Smooth muscle cell (in vitro differentiated cells): ENCODE results near the gene SLMAP. TPM values are rescaled to one million over a fixed set of nuclear protein-coding genes. Genes with fewer than 3 reads are reported as not detected.
A peak's percentile ranks its signal among the peaks of the same experiment; 100 is the strongest.

Experiments
- DNase-seq: peaks from one replicate; lab custom pipeline; 2025; ENCODE audit not compliant: unreplicated experiment; lab: John Stamatoyannopoulos, UW
- H2AFZ ChIP-seq: fragments of 200-600 bp; sonication (generic); 2 replicates; pipeline ENCODE4 v1.6.0; 2016; ENCODE audit warnings: antibody characterized with exemption, low read depth, mild to moderate bottlenecking
- H3F3A ChIP-seq: fragments of 200-600 bp; sonication (generic); 2 replicates; pipeline ENCODE4 v1.6.0; 2017; ENCODE audit warnings: antibody characterized with exemption, low read depth
- H3K27ac ChIP-seq: fragments of 200-600 bp; sonication (generic); 2 replicates; pipeline ENCODE4 v1.5.1; 2016; ENCODE audit warnings: low read depth, mild to moderate bottlenecking
- H3K27me3 ChIP-seq: fragments of 200-600 bp; sonication (generic); 2 replicates; pipeline ENCODE4 v1.6.1; 2016; ENCODE audit warnings: low read depth, mild to moderate bottlenecking
- H3K36me3 ChIP-seq: fragments of 200-600 bp; sonication (generic); 2 replicates; pipeline ENCODE4 v1.5.1; 2016; ENCODE audit warnings: low read depth
- H3K4me1 ChIP-seq: fragments of 200-600 bp; sonication (generic); 2 replicates; pipeline ENCODE4 v1.5.1; 2016; ENCODE audit warnings: low read depth
- H3K4me2 ChIP-seq: fragments of 200-600 bp; sonication (generic); 2 replicates; pipeline ENCODE4 v1.6.0; 2016; ENCODE audit warnings: mild to moderate bottlenecking
- H3K4me3 ChIP-seq: fragments of 200-600 bp; sonication (generic); 2 replicates; pipeline ENCODE4 v1.5.1; 2016; ENCODE audit warnings: mild to moderate bottlenecking
- H3K79me2 ChIP-seq: fragments of 200-600 bp; sonication (generic); 2 replicates; pipeline ENCODE4 v1.6.0; 2016; ENCODE audit warnings: low read depth, mild to moderate bottlenecking
- H3K9ac ChIP-seq: fragments of 200-600 bp; sonication (generic); 2 replicates; pipeline ENCODE4 v1.6.0; 2016; ENCODE audit warnings: low read depth
- H3K9me3 ChIP-seq: fragments of 200-600 bp; sonication (generic); replicated peaks from 2 replicates; pipeline ENCODE4 v1.5.1; 2016; ENCODE audit warnings: low read depth
- H4K20me1 ChIP-seq: fragments of 200-600 bp; sonication (generic); 2 replicates; pipeline ENCODE4 v1.6.0; 2016; ENCODE audit warnings: low read depth
- CTCF ChIP-seq: fragments of 200-600 bp; sonication (generic); IDR thresholded peaks from 2 replicates; pipeline ENCODE4 v1.5.1; 2017; ENCODE audit warnings: borderline replicate concordance, mild to moderate bottlenecking, antibody characterized with exemption; ENCODE audit not compliant: insufficient read depth, poor library complexity, severe bottlenecking
- WGBS: methylation state at CpG from one replicate; pipeline ENCODE4 v1.1.7; 2016; ENCODE audit warnings: low lambda C conversion rate; 5-methylcytosine and 5-hydroxymethylcytosine counted together
- polyA plus RNA-seq: library from polyadenylated mRNA; unstranded; fragments of >200 nt; fragmentation: Nextera tagmentation; extraction: Ambion mirVana; gene quantifications from 2 replicates; pipeline ENCODE4 v1.2.1, GENCODE V29; 2016
- total RNA-seq: library from RNA; depleted of rRNA; stranded (reverse); fragments of >200 nt; gene quantifications from 2 replicates; pipeline ENCODE4 v1.2.3, GENCODE V29; 2014

The SLMAP gene
- total RNA-seq (42.8 and 49.6 TPM in 2 replicates), polyA plus RNA-seq (18.9 and 19.9 TPM in 2 replicates)

DNA sequence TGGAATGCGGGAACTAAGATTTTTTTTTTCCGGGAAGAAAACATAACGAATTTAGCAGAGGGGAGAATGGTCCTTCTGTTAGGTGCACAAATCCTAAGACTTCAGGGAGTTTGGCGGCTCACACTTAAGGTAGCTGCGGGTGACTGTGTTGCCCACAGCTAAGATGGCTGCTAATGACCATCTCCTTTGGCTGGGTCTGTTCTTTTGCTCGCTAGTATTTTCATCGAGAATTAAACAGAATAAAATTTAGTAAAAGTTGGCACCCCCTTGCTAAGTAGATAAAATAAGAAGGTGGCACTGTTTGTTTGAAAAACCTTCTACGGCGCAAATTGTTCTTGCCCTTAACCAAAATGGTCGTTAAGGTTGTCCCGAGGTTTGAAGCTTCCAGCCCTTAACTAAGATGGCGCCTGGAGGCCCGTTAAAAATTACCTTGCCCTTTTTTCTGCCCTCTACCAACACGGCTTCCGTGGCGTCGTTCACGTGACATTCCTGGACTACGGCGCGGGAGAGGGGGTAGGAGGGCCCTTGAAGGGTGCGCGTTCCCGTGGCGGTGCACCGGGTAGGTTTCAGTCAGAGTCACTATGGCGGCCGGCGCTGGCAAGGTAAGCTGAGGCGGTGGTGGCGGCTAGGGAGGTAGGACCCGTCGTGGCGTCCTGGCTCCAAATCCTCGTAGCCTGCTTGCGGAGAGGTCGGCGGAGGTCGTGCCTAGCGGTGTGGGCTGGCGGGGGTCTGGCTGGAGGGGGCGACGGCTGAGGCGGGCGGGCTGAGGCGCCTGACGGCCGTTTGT lies at the start of gene SLMAP:
TSS of gene SLMAP (plus strand) at position 569 of the 787 bp plus-strand sequence. CDS start 1,343 bp downstream, outside the sequence.
- Histone ChIP-seq H2AFZ (peak within 1 kb of the TSS; percentile 95), H4K20me1 (peaks cover 41% of the 10 kb centered on the region), H3K4me2 (peak within 1 kb of the TSS; percentile 88), H3K27me3 (no peaks in the 10 kb centered on the region), H3K4me3 (peak within 1 kb of the TSS; percentile 88), H3K9ac (peak within 1 kb of the TSS; percentile 94), H3K9me3 (no peaks in the 10 kb centered on the region), H3K79me2 (peaks cover 37% of the 10 kb centered on the region), H3K4me1 (peaks cover 21% of the 10 kb centered on the region), H3K27ac (peak within 1 kb of the TSS; percentile 93), H3F3A (no peaks in the 10 kb centered on the region), H3K36me3 (no peaks in the 10 kb centered on the region)
- under 1% methylated on average over 39 of the region's 48 CpGs for WGBS
- peak; percentile 52 for DNase-seq
- TF ChIP-seq CTCF = no peak

GRCh38 chr3:57706462-57706861 lies 49.6 kb upstream of the SLMAP start:
- H3K36me3 ChIP-seq = no peaks in the 10 kb centered on the region
- H3F3A ChIP-seq = no peaks in the 10 kb centered on the region
- 92% methylated on average over 3 of the region's 3 CpGs for WGBS
- no peak overlapping the region for H3K27ac ChIP-seq
- no peak overlapping the region for H3K4me2 ChIP-seq
- H3K4me3 ChIP-seq = no peak overlapping the region
- H3K9me3 ChIP-seq = no peaks in the 10 kb centered on the region
- no peaks in the 10 kb centered on the region for H3K4me1 ChIP-seq
- no peak for DNase-seq
- H3K9ac ChIP-seq = no peak overlapping the region
- H4K20me1 ChIP-seq = no peaks in the 10 kb centered on the region
- TF ChIP-seq CTCF = no peak
- no peaks in the 10 kb centered on the region for H3K27me3 ChIP-seq
- no peaks in the 10 kb centered on the region for H3K79me2 ChIP-seq
- H2AFZ ChIP-seq = no peak overlapping the region

DNA sequence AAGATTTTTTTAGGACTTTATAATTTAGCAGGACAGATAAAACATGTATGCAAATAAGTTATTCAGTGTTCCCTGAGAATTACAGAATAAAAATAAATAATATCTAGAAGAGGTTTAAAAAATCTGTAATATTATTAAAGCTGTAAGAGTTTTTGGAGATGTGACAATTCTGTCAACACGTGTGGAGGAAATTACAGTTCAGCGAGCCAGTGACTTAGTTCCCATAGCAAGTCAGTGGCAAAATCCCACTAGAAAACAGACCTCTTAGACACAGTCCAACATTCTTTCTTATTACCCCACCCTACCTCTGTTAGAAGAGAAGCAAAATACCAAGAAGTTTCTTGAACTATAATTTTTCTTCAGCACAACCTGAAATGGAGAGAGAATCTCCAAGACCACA lies 47.1 kb upstream of the SLMAP start:
- H4K20me1 ChIP-seq = no peaks in the 10 kb centered on the region
- WGBS = 80% methylated on average over 2 of the region's 2 CpGs
- H3K4me1 ChIP-seq = no peaks in the 10 kb centered on the region
- DNase-seq = no peak
- H3K4me3 ChIP-seq = no peak overlapping the region
- H3K27me3 ChIP-seq = no peaks in the 10 kb centered on the region
- H2AFZ ChIP-seq = peak overlapping the region; percentile 59
- no peak overlapping the region for H3K27ac ChIP-seq
- H3K9me3 ChIP-seq = no peaks in the 10 kb centered on the region
- no peaks in the 10 kb centered on the region for H3F3A ChIP-seq
- H3K4me2 ChIP-seq = no peak overlapping the region
- no peak for TF ChIP-seq CTCF
- H3K36me3 ChIP-seq = no peaks in the 10 kb centered on the region
- H3K79me2 ChIP-seq = no peaks in the 10 kb centered on the region
- H3K9ac ChIP-seq = no peak overlapping the region

DNA sequence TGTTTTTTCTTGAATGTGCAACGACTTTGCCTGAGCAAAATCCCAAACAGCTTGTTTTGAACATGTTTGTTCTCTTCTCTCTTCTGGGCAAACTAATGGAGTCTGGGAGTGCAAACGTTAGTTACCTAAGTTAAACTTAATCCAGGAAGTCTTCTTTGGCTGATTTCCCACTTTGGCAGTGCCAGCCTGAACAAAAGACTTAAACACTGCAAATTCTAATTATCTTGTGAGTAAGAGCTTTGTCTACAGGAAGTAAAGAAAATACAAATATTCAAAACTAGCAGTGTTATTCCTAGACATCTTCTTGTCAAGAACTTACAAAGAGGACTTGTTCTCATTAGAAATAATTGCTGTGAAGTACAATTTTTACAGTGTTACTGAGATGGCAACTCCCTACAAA lies 46.5 kb upstream of the SLMAP start:
- Histone ChIP-seq H3K79me2 (no peaks in the 10 kb centered on the region), H2AFZ (peak overlapping the region; percentile 59), H3K4me1 (no peaks in the 10 kb centered on the region), H3K4me3 (no peak overlapping the region), H4K20me1 (no peaks in the 10 kb centered on the region), H3K9ac (no peak overlapping the region), H3F3A (no peaks in the 10 kb centered on the region), H3K27me3 (no peaks in the 10 kb centered on the region), H3K4me2 (no peak overlapping the region), H3K27ac (no peak overlapping the region), H3K36me3 (no peaks in the 10 kb centered on the region), H3K9me3 (no peaks in the 10 kb centered on the region)
- no peak for TF ChIP-seq CTCF
- DNase-seq = no peak
- 78% methylated on average over 2 of the region's 2 CpGs for WGBS
